M059J (cell line): ENCODE measurements around the gene PMIS2. TPM values are rescaled to one million over a fixed set of nuclear protein-coding genes. Genes with fewer than 3 reads are reported as not detected.

ENCODE experiments used
- DNase-seq: peaks from one replicate; pipeline ENCODE4 v3.0.0-alpha.2; 2012; ENCODE audit warnings: low read depth
- total RNA-seq: library from RNA; depleted of rRNA; stranded (reverse); fragments of >200 nt; shearing (Covaris generic); gene quantifications from 2 replicates; pipeline ENCODE4 v1.2.3, GENCODE V29; 2014; rRNA removed

Gene PMIS2
- total RNA-seq, 1 experiment from 2014 or later: not detected

GRCh38 chr19:35628565-35629331, 42.8 kb downstream of the PMIS2 start, which contains the start of gene RBM42:
Gene RBM42 (plus strand): TSS chr19:35629036. CDS start chr19:35629154, 118 bp downstream.
- DNase-seq: peak; percentile 100

GRCh38 chr19:35629332-35629633, 43.3 kb downstream of the PMIS2 start:
- no peak for DNase-seq

GRCh38 chr19:35633727-35634440, 47.9 kb downstream of the PMIS2 start:
- DNase-seq: no peak

DNA sequence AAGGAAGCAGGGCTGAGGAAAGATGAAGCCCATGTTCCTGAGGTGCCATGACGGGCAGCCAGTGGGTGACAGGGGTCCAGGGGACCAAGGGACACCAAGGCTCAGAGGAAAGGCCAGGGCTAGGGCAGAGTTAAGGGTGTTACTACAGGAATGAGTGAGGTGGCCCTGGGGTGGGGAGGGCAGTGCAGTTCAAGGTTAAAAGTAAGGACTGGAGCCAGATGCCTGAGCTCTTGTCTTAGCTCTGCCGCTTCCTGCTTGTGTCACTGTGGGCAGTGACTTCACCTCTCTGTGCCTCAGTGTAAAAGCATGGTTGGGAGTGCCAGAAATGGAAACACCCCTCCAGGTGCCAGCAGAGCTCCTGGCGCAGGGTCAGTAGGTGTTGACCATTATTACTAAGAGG, 50.7 kb downstream of the PMIS2 start:
- DNase-seq: no peak

Other genes with a start within 250 kb of the PMIS2 start
- gene FFAR1, start 238.3 kb upstream of the PMIS2 start, total RNA-seq: not detected in 2 replicates
- gene FFAR3, start 227.7 kb upstream of the PMIS2 start, total RNA-seq: not detected in 2 replicates
- gene GPR42, start 215.1 kb upstream of the PMIS2 start, total RNA-seq: not detected in 2 replicates
- not detected in 2 replicates for gene FFAR2, start 137.9 kb upstream of the PMIS2 start, total RNA-seq
- gene KRTDAP, start 95.7 kb upstream of the PMIS2 start, total RNA-seq: not detected in 2 replicates
- 6.7 and 34.4 TPM in 2 replicates for gene DMKN, start 72.5 kb upstream of the PMIS2 start, total RNA-seq
- 0.25 and 0.49 TPM in 2 replicates for gene SBSN, start 57.9 kb upstream of the PMIS2 start, total RNA-seq
- not detected in 2 replicates for gene GAPDHS, start 52.7 kb upstream of the PMIS2 start, total RNA-seq
- gene TMEM147, start 40.5 kb upstream of the PMIS2 start, total RNA-seq: 106 and 116 TPM in 2 replicates
- not detected in 2 replicates for gene ATP4A, start 22.5 kb upstream of the PMIS2 start, total RNA-seq
- gene HAUS5, start 26.6 kb downstream of the PMIS2 start, total RNA-seq: 9.1 and 10.1 TPM in 2 replicates
- 97.1 and 128 TPM in 2 replicates for gene RBM42, start 42.9 kb downstream of the PMIS2 start, total RNA-seq
- 0.54 TPM in 1 of 2 replicates, not detected in the other for gene ETV2, start 55.6 kb downstream of the PMIS2 start, total RNA-seq
- 635 and 1,532 TPM in 2 replicates for gene COX6B1, start 62.1 kb downstream of the PMIS2 start, total RNA-seq
- gene UPK1A, start 80.3 kb downstream of the PMIS2 start, total RNA-seq: 0.47 TPM in 1 of 2 replicates, not detected in the other
- not detected in 2 replicates for gene ZBTB32, start 118.4 kb downstream of the PMIS2 start, total RNA-seq
- 4.9 and 8.8 TPM in 2 replicates for gene KMT2B, start 131.8 kb downstream of the PMIS2 start, total RNA-seq
- gene IGFLR1, start 156.3 kb downstream of the PMIS2 start, total RNA-seq: 8.8 and 24.0 TPM in 2 replicates
- gene U2AF1L4, start 159.2 kb downstream of the PMIS2 start, total RNA-seq: 18.0 and 24.9 TPM in 2 replicates
- 90.5 and 108 TPM in 2 replicates for gene PSENEN, start 159.5 kb downstream of the PMIS2 start, total RNA-seq
- 4.3 and 12.2 TPM in 2 replicates for gene LIN37, start 162.4 kb downstream of the PMIS2 start, total RNA-seq
- gene HSPB6, start 170.9 kb downstream of the PMIS2 start, total RNA-seq: 0.39 and 0.47 TPM in 2 replicates
- 5.9 and 7.4 TPM in 2 replicates for gene PROSER3, start 172.0 kb downstream of the PMIS2 start, total RNA-seq
- gene ARHGAP33, start 189.4 kb downstream of the PMIS2 start, total RNA-seq: 1.5 and 4.2 TPM in 2 replicates
- gene PRODH2, start 226.7 kb downstream of the PMIS2 start, total RNA-seq: not detected in 2 replicates